Transverse colon (tissue), 4 donors: ENCODE measurements around the gene CYSRT1.

Experiments used
- POLR2AphosphoS5 ChIP-seq, 3 donors: sonication (generic); formaldehyde crosslinking; IDR thresholded peaks; one replicate each; pipeline ENCODE4 v1.6.1; 2016; ENCODE audit warnings: antibody characterized with exemption in 3 of 3
- TF ChIP-seq, protein P1 (sequence below), 5 experiments: fragments of 200-600 bp in 3 of 5; fragments of 450-650 bp in 2 of 5; sonication (generic) in 3 of 5; IDR thresholded peaks; 1 replicate in 2 of 5; 2 replicates in 3 of 5; pipeline ENCODE4 v1.5.1; 2016 to 2017; ENCODE audit warnings: antibody characterized with exemption in 5 of 5, inconsistent platforms in 3 of 5, mild to moderate bottlenecking in 2 of 5, moderate library complexity in 1 of 5

DNA sequence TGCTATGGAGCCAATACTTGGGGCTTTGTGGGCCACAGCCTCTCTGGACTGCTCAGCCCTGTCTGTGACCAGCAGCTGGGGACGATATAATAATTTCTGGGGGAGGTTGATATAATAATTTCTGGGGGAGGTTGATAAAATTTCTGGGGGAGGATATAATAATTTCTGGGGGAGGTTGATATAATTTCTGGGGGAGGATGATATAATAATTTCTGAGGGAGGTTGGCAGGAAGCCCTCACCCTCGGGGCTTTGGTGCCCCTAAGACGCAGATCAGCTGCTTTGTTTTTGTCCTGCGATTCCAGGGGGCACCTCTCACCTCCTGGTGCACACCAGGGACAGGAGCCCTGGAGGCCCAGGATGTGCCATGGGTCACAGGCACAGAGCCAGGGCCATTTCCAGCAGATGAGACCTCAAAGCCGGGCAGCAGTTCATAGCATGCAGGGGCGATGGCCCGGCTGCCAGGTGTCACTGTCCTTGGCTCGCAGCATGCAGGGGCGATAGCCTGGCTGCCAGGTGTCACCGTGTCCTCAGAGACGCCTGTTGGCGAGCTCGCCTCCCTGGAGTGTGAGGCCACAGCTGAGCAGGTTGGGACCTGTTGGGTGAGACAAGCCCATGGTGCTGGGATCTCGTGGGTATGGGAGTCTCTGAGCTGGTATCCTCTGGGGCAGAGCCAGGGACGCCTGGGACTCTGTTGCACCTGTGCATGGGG is 48.8 kb downstream of the CYSRT1 start:
- TF ChIP-seq, protein P1, sequence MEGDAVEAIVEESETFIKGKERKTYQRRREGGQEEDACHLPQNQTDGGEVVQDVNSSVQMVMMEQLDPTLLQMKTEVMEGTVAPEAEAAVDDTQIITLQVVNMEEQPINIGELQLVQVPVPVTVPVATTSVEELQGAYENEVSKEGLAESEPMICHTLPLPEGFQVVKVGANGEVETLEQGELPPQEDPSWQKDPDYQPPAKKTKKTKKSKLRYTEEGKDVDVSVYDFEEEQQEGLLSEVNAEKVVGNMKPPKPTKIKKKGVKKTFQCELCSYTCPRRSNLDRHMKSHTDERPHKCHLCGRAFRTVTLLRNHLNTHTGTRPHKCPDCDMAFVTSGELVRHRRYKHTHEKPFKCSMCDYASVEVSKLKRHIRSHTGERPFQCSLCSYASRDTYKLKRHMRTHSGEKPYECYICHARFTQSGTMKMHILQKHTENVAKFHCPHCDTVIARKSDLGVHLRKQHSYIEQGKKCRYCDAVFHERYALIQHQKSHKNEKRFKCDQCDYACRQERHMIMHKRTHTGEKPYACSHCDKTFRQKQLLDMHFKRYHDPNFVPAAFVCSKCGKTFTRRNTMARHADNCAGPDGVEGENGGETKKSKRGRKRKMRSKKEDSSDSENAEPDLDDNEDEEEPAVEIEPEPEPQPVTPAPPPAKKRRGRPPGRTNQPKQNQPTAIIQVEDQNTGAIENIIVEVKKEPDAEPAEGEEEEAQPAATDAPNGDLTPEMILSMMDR (IDR thresholded peaks at IDR 0.05), result no peak
- TF ChIP-seq POLR2AphosphoS5 (IDR thresholded peaks at IDR 0.05), result peak in 2 of 3 donors; percentile 31 to 37
